Measurements from ENCODE around the gene AZIN2.
"Not testable (repeated sequence)": the region's sequence is repeated elsewhere in the genome, so short reads cannot be mapped to it uniquely, and the experiment has no call there.

AZIN2 gene

DNA sequence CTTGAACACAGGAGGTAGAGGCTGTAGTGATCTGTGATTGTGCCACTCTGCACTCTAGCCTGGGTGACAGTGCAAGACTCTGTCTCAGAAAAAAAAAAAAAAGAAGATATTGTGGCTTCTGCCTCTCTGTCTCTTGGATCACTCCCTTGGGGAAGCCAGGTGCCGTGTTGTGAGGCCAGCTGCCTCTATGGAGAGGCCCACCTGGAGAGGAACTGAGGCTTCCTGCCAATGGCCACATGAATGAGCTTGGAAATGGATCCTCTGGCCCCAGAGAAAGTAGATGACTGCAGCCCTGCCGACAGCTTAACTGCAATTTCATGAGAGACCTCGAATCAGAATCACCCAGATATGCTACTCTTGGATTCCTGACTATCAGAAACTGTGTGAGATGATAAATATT is 24.5 kb upstream of the AZIN2 start:
- DNase-seq (ENCODE audit: insufficient read length, low spot score) (no peak), FAIRE-seq (no peak)

DNA sequence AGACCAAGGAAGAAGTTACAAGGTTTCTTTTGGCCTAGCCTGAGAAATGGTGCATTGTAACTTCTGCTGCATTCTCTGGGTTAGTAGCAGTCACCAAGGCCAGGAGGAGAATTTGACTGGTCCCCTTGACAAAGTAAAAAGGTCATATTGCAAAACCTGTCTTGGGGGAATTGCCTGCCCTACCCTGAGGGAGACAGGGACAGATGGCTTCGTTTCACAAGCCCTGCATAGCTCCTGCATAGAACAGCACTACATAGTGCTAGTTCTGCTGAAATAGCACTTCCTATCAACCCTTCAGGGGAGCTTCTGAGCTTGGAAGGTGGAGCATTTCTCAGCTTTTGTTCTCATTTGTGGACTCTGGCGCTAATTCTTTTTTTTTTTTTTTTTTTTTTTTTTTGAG is 23.9 kb upstream of the AZIN2 start:
- FAIRE-seq (no peak), DNase-seq (ENCODE audit: insufficient read length, low spot score) (no peak)

DNA sequence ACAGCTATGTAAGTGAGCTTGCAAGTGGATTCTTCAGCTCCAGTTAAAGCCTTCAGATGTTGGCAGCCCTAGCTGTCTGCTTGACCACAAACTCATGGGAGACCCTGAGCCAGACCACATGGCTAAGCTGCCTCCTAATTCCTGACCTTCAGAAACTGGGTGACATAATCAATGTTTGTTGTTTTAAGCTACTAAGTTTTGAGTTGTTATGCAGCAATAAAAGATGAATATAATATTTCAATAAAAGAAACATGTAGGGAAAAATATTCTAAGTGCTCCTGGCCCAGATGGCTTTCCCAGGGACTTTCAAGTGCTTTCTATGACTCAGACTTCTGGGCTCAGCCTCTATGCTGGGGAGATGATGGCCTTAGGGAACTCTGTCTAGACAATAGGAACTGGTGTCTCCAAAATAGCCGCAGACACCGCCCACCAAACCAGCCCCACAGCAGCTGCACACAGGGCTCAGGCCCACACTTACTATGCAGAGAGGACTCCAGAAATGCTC is 20.3 kb upstream of the AZIN2 start:
- DNase-seq (ENCODE audit: insufficient read length, low spot score), result peak; percentile 74
- FAIRE-seq, result peak; percentile 9

- no peak for DNase-seq (ENCODE audit: insufficient read length, low spot score)
- FAIRE-seq, result no peak
Measured at GRCh38 chr1:33061834-33062233, 19.1 kb upstream of the AZIN2 start.

- not testable (repeated sequence) for FAIRE-seq; DNase-seq (ENCODE audit: insufficient read length, low spot score)
Measured at GRCh38 chr1:33064284-33064683, 16.7 kb upstream of the AZIN2 start.

DNA sequence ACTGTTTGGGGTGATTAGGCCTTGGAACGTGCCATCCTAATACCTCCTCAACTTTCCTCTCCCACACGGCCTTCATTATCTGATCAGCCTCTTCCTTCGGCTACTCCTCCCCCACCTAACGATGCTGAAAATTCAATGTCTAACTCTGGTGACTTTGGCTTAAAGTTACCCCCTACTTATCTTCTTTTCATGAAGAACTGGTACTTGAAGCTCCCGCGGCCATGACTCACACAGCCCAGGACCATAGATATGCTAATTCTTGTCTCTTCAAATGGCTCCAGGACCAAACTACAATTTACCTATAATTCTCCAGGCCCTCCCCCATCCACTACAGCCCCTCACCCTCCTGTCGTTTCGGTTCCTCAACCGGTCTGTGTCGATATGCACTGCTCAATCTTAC is 15.7 kb upstream of the AZIN2 start:
- DNase-seq (ENCODE audit: insufficient read length, low spot score) (no peak), FAIRE-seq (no peak)

DNA sequence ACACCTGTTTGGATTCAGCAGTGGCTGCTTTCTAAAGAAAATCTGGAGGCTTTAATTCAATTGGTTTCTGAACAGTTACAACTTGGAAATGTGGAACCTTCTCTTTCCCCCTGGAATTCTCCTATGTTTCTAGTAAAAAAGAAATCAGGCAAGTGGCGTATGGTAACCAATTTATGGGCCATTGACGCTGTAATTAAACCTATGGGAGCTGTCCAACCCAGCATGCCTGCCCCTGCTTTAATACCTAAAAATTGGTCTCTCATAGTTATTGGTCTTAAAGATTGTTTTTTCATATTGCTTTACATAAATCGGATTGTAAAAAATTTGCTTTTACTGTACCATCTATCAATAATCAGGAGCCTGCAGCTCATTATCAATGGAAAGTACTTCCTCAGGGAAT is 14.5 kb upstream of the AZIN2 start:
- FAIRE-seq; DNase-seq (ENCODE audit: insufficient read length, low spot score): not testable (repeated sequence)

DNA sequence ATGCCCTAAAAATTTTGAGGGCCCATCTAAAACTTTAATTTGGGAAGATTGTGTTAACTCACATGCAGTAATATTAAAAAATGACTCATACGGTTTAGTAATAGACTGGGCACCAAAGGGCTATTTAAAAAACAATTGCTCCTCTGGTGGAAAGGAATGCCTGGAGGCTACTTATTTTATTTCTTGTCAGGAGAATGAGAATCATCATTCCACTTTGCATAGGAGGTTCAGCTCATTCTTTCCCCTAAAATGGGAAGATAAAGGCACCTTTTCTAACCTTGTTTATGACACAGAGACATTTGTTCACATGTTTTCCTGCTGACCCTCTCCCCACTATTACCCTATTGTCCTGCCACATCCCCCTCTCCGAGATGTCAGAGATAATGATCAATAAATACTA is 12.8 kb upstream of the AZIN2 start:
- not testable (repeated sequence) for FAIRE-seq

DNA sequence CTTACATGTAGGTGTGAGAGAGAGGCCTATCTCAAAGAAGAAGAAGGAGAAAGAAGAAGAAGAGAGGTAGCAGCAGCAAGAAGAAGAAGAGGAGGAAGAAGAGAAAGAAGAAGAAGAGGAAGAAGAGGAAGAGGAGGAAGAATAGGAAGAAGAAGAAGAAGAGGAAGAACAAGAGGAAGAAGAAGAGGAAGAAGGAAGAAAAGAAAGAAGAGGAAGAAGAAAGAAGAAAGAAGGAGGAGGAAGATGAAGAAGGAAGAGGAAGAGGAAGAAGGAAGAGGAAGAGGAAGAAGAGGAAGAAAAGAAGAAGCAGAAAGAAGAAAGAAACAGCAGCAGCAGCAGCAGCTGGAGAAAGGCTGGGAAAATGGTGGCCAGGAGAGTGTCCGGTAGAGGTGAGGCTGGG is 10.3 kb upstream of the AZIN2 start:
- FAIRE-seq, result no peak
- no peak for DNase-seq (ENCODE audit: insufficient read length, low spot score)

More for the DNA sequence above, 12.8 kb upstream of the AZIN2 start:
- not testable (repeated sequence) for DNase-seq (ENCODE audit: insufficient read length, low spot score)

GRCh38 chr1:33072707-33073106 is 8.2 kb upstream of the AZIN2 start:
- no peak for DNase-seq (ENCODE audit: insufficient read length, low spot score)
- no peak for FAIRE-seq

- no peak for DNase-seq (ENCODE audit: insufficient read length, low spot score)
Measured at GRCh38 chr1:33074193-33074945, 6.6 kb upstream of the AZIN2 start.

DNA sequence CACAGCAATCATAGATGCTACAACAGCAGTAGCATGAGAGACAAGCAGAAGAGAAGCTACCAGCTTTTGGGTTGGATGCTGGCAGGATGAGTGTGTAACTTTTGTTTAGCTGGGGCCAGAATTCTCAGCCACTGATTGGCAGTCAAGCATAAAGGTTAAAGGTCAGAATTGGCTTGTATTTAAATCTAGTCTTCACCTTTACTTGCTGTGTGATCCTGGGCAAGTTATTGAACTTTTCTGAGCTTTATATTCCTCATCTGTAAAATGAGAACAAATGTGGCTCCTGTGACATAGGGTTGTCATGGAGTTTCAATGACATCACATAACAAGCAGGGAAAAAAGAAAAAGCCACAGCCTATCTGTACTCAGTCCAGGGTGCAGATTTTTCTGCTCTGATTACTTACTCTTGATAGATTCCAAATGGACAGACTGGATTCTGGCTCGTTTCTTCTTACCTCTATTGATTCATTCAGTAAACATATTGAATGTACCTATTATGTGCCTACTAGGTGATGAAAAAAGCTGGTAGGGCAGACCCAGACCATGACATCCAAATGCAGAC is 2.8 kb upstream of the AZIN2 start:
- no peak for DNase-seq (ENCODE audit: insufficient read length, low spot score)
- no peak for FAIRE-seq

More at GRCh38 chr1:33074193-33074945, 6.6 kb upstream of the AZIN2 start:
- FAIRE-seq, result no peak

GRCh38 chr1:33080373-33080772 is 580 bp upstream of the AZIN2 start:
- FAIRE-seq (no peak), DNase-seq (ENCODE audit: insufficient read length, low spot score) (no peak)

GRCh38 chr1:33081554-33082305 is 777 bp downstream of the AZIN2 start:
- no peak for DNase-seq (ENCODE audit: insufficient read length, low spot score)
- no peak for FAIRE-seq

GRCh38 chr1:33082575-33083108 is 1.7 kb downstream of the AZIN2 start:
- DNase-seq (ENCODE audit: insufficient read length, low spot score) (no peak), FAIRE-seq (no peak)

- DNase-seq (ENCODE audit: insufficient read length, low spot score), result no peak
- FAIRE-seq, result no peak
Measured at GRCh38 chr1:33085332-33085731, 4.4 kb downstream of the AZIN2 start.

DNA sequence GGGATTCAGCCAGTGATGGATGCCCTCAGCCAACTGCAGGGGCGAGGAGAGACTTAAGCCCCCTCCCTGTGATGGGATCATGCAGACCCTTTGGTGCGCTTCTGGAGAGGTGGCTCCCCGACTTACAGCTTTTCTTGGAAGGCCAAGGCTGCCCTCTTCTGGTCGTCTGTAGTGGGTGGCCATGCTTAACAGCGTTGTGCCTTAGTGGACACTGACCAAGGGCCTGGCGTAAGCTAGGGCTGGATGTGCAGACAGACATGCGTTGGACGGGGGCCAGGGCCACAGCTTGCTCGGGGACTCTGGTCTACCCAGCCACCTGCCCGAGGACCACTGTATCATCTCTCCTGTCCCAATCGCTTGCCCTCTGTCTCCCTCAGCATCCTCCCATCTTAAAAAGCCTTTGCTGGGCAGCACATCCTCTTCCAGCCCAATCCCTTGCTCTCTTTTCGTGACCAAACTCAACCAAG is 5.5 kb downstream of the AZIN2 start:
- DNase-seq (ENCODE audit: insufficient read length, low spot score) (peak; percentile 50), FAIRE-seq (no peak)

DNA sequence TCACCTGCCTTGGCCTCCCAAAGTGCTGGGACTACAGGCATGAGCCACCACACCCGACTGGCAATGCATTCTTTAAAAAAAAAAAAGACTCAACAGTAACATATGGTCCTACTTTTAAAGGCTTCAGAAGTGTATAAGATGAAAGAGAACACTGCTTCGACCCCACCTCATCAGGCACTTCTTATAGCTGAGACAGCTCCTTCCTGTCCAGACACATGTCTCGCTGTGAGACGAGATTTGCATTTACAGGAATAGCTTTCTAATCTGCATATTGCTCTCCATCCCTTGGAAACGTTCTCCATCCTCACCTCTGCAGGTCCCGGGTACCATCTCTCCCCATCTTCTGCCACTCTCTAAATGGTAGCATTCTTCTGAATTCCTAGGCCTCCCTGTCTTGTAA is 6.7 kb downstream of the AZIN2 start:
- DNase-seq (ENCODE audit: insufficient read length, low spot score) (no peak), FAIRE-seq (no peak)

- FAIRE-seq (no peak), DNase-seq (ENCODE audit: insufficient read length, low spot score) (no peak)
Measured at GRCh38 chr1:33088119-33088906, 7.4 kb downstream of the AZIN2 start.

GRCh38 chr1:33089457-33089856 is 8.5 kb downstream of the AZIN2 start:
- no peak for DNase-seq (ENCODE audit: insufficient read length, low spot score)
- FAIRE-seq, result no peak
